ENCODE measurements around the gene ZGPAT. TPM values are rescaled to one million over a fixed set of nuclear protein-coding genes. Genes with fewer than 3 reads are reported as not detected.

ZGPAT gene
- total and polyA plus RNA-seq, 9 of the 15 experiments (the other 6 are each of a cell fraction or from before 2014, with no cell fraction given) = 0.14 to 26.6 (median 7.4) TPM

DNA sequence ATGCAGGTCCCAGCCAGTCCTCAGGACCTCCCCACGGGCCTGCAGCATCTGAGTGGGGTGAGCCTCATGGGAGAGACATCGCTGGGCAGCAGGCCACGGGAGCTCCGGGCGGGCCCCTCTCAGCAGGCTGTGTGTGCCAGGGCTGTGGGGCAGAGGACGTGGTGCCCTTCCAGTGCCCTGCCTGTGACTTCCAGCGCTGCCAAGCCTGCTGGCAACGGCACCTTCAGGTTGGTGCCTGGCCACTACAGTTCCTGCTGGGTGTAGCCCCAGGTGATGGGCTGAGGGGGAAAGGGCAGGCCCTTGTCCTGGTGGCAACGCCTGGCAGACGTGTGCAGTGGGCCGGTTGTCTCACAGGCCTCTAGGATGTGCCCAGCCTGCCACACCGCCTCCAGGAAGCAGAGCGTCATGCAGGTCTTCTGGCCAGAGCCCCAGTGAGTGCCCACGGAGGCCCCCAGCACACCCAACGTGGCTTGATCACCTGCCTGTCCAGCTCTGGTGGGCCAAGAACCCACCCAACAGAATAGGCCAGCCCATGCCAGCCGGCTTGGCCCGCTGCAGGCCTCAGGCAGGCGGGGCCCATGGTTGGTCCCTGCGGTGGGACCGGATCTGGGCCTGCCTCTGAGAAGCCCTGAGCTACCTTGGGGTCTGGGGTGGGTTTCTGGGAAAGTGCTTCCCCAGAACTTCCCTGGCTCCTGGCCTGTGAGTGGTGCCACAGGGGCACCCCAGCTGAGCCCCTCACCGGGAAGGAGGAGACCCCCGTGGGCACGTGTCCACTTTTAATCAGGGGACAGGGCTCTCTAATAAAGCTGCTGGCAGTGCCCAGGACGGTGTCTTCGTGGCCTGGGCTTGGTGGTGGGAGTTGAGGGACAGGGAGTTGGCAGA, 12.2 kb upstream of the ZGPAT start:
- peak in 1 of 4 experiments; percentile 7 for DNase-seq (ENCODE audit: extremely low read depth in 1 of 4, low spot score in 3 of 4)
- Histone ChIP-seq H3K4me2 (ENCODE audit: insufficient read depth, low read length) (no peak overlapping the region), H3K9me3 (replicated peaks; ENCODE audit: control insufficient read depth, insufficient read depth, low read depth, low read length) (no peaks in the 10 kb centered on the region), H3K27ac (ENCODE audit: extremely low read depth, low read depth, low read length) (no peak overlapping the region), H3K27me3 (ENCODE audit: control insufficient read depth in 2 of 2, insufficient read depth in 2 of 2, low read length in 2 of 2) (no peaks in the 10 kb centered on the region), H3K36me3 (ENCODE audit: control insufficient read depth, insufficient read depth, low read length) (peaks cover 31% of the 10 kb centered on the region; the same call in 2 of the 3 replicates), H3K9me1 (ENCODE audit: control insufficient read depth, insufficient read depth, low read length) (no peaks in the 10 kb centered on the region), H3K9ac (ENCODE audit: insufficient read depth in 1 of 2, low read depth in 2 of 2, low read length in 2 of 2) (peak overlapping the region in 1 of 2 experiments; percentile 36; a peak in 1 of 4 replicates), H3K4me3 (no peak overlapping the region), H3K79me2 (ENCODE audit: control insufficient read depth, insufficient read depth, low read length) (no peaks in the 10 kb centered on the region), H3K4me1 (replicated peaks in 1 of 2; ENCODE audit: control insufficient read depth in 2 of 2, insufficient read depth in 2 of 2, low read length in 2 of 2) (peaks cover 9 to 76% of the 10 kb centered on the region in 2 experiments), H2AFZ (ENCODE audit: low read depth, low read length) (no peak overlapping the region), H4K20me1 (replicated peaks; ENCODE audit: control insufficient read depth, insufficient read depth, low read length) (no peaks in the 10 kb centered on the region; the same call in 1 of the 2 replicates)
- in situ Hi-C loops (cut with MboI) (no loop called here), intact Hi-C loops (cut with micrococcal nuclease) (no loop called here)
- POLR2A ChIA-PET = no interaction called here
- CTCF ChIA-PET (ENCODE audit: low intra/inter-chr PET ratio) = no interaction called here
- FAIRE-seq = no peak
- WGBS (ENCODE audit: insufficient coverage, low coverage, missing lambda C conversion rate) = 92% methylated on average over 19 of the region's 25 CpGs
- no peak for ATAC-seq
- BruUV-seq (replicated peaks) = no TSS peak
- TF ChIP-seq ZNF146 (CRISPR knock-in tag; IDR thresholded peaks at IDR 0.05; ENCODE audit: unreplicated experiment) (no peak), PRMT5 (CRISPR knock-in tag; IDR thresholded peaks at IDR 0.05) (no peak), POLR2A (conservative IDR thresholded peaks at IDR 0.05) (peak; percentile 57), FIP1L1 (IDR thresholded peaks at IDR 0.05; ENCODE audit: low read depth, low read length, poor library complexity, severe bottlenecking) (peak; percentile 18), MYNN (IDR thresholded peaks at IDR 0.05) (0 out of 2 replicates have a peak, but pooled peaks have one; percentile 20), MYNN (CRISPR knock-in tag; IDR thresholded peaks at IDR 0.05) (no peak), TAF15 (IDR thresholded peaks at IDR 0.05; ENCODE audit: low read depth, low read length) (peak; percentile 90), ZC3H4 (CRISPR knock-in tag; IDR thresholded peaks at IDR 0.05; ENCODE audit: borderline replicate concordance) (no peak), RBFOX2 (IDR thresholded peaks at IDR 0.05; ENCODE audit: low read depth, low read length) (peak; percentile 28; the same call in 1 of the 2 replicates), BCL6 (CRISPR knock-in tag; IDR thresholded peaks at IDR 0.05) (no peak), ZNF324 (CRISPR knock-in tag; IDR thresholded peaks at IDR 0.05) (no peak), JUN (IDR thresholded peaks at IDR 0.05; ENCODE audit: borderline replicate concordance, low read depth, low read length) (no peak), JUN (CRISPR knock-in tag; IDR thresholded peaks at IDR 0.05; ENCODE audit: borderline replicate concordance) (no peak), RFX1 (IDR thresholded peaks at IDR 0.05) (no peak), KAT2B (IDR thresholded peaks at IDR 0.05; ENCODE audit: low read depth, low read length) (no peak), ETV5 (CRISPR knock-in tag; IDR thresholded peaks at IDR 0.05; ENCODE audit: low read depth) (no peak), NFRKB (IDR thresholded peaks at IDR 0.05; ENCODE audit: low read depth) (no peak), POLR2G (IDR thresholded peaks at IDR 0.05; ENCODE audit: low read depth, low read length) (peak; percentile 67)
- TF ChIP-seq, protein P1, sequence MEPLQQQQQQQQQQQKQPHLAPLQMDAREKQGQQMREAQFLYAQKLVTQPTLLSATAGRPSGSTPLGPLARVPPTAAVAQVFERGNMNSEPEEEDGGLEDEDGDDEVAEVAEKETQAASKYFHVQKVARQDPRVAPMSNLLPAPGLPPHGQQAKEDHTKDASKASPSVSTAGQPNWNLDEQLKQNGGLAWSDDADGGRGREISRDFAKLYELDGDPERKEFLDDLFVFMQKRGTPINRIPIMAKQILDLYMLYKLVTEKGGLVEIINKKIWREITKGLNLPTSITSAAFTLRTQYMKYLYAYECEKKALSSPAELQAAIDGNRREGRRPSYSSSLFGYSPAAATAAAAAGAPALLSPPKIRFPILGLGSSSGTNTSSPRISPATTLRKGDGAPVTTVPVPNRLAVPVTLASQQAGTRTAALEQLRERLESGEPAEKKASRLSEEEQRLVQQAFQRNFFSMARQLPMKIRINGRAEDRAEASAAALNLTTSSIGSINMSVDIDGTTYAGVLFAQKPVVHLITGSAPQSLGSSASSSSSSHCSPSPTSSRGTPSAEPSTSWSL (CRISPR knock-in tag; IDR thresholded peaks at IDR 0.05; ENCODE audit: borderline replicate concordance) = no peak
- TF ChIP-seq, protein P2, sequence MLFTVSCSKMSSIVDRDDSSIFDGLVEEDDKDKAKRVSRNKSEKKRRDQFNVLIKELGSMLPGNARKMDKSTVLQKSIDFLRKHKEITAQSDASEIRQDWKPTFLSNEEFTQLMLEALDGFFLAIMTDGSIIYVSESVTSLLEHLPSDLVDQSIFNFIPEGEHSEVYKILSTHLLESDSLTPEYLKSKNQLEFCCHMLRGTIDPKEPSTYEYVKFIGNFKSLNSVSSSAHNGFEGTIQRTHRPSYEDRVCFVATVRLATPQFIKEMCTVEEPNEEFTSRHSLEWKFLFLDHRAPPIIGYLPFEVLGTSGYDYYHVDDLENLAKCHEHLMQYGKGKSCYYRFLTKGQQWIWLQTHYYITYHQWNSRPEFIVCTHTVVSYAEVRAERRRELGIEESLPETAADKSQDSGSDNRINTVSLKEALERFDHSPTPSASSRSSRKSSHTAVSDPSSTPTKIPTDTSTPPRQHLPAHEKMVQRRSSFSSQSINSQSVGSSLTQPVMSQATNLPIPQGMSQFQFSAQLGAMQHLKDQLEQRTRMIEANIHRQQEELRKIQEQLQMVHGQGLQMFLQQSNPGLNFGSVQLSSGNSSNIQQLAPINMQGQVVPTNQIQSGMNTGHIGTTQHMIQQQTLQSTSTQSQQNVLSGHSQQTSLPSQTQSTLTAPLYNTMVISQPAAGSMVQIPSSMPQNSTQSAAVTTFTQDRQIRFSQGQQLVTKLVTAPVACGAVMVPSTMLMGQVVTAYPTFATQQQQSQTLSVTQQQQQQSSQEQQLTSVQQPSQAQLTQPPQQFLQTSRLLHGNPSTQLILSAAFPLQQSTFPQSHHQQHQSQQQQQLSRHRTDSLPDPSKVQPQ (CRISPR knock-in tag; IDR thresholded peaks at IDR 0.05; ENCODE audit: borderline replicate concordance) = no peak
